Activated CD8-positive, alpha-beta memory T cell treated with anti-CD3 and anti-CD28 coated beads for 1 hour (primary cell): ENCODE measurements around the gene SIK3.

Source experiments
- DNase-seq, 2 donors: peaks; one replicate each; pipeline ENCODE4 v3.0.0-alpha.2; 2020; ENCODE audit warnings: low read depth in 1 of 2; ENCODE audit errors: extremely low read depth in 1 of 2

Gene SIK3

GRCh38 chr11:116973270-116973669, 125.0 kb downstream of the SIK3 start:
- DNase-seq = no peak

DNA sequence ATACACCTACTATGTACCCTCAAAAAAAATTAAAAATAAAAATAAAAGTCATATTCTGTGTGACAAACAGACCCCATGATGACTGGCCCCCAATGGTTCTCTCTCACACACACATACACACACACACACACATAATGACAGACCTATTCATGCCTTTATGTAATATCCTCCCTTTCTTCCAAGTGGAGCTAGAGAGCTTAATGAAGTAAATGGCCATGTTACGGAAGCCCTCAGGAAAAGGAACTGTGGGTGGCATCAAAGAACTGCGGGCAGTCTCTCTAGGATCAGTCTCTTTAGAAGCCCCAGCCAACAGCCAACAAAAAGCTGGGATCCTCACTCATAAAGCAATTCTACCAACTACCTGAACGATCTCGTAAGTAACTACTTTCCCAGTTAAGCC, 125.5 kb downstream of the SIK3 start:
- DNase-seq = no peak

GRCh38 chr11:116970485-116971292, 127.5 kb downstream of the SIK3 start:
- no peak for DNase-seq

DNA sequence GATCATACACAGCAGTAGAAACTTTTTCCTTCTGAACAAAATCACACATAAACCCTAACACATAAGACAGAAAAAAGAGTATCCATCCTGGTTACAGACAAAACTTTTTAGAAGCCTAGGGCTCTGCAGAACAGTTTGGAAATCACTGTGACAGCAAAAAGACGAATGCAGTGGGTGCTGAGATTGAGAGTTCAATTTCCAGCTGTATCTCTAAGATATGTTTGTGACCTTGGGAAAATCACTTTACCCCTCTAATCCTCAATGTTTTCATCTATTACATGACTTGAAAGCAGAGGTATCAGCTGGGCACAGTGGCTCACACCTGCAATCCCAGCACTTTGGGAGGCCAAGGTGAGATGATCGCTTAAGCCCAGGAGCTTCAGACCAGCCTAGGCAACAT, 128.5 kb downstream of the SIK3 start:
- no peak for DNase-seq

GRCh38 chr11:116964269-116964668, 134.0 kb downstream of the SIK3 start:
- DNase-seq = no peak

- DNase-seq = no peak
Observed at GRCh38 chr11:116963813-116964212, 134.4 kb downstream of the SIK3 start.

GRCh38 chr11:116962108-116962507, 136.1 kb downstream of the SIK3 start:
- DNase-seq = no peak

GRCh38 chr11:116960930-116961329, 137.3 kb downstream of the SIK3 start:
- no peak for DNase-seq

- no peak for DNase-seq
Observed at GRCh38 chr11:116958246-116958645, 140.0 kb downstream of the SIK3 start.

- DNase-seq = no peak
Observed at GRCh38 chr11:116955949-116956348, 142.3 kb downstream of the SIK3 start.

- DNase-seq = no peak
Observed at GRCh38 chr11:116955548-116955947, 142.7 kb downstream of the SIK3 start.

GRCh38 chr11:116953530-116954285, 144.5 kb downstream of the SIK3 start:
- DNase-seq = no peak

DNA sequence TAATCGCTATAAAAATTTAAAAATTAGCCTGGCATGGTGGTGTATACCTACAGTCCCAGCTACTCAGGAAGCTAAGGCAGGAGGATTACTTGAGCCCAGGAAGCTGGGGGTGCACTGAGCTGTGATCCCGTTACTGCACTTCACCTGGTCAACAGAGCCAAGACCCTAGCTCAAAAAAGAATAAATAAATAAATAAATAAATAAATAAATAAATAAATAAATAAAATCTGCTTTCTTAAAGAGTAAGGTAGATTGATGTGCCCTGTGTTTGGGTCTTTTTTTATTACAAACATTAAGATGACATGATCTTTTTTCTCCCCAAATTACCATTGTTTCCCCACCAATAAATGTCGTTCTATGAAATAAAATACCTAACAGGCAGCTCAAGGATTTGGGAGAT, 146.5 kb downstream of the SIK3 start:
- no peak for DNase-seq

DNA sequence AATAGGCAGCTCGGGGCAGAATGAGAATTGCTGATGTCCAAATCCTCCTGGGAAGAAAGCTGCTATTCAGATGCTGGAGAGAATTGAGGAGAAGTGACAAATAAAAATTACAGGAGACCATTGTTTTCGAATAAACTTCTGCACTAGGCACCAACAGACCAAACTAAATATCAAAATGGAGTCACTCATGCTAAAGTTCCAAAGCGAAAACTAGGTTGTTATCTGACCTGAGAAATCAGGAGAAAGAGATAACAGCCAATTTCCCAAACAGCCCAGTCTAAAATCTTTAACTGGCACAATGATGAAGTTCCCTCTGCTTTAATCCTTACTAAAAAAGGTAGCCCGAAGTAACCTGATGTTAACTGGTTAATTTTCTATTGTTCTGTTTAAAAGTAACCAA, 148.0 kb downstream of the SIK3 start:
- no peak for DNase-seq

DNA sequence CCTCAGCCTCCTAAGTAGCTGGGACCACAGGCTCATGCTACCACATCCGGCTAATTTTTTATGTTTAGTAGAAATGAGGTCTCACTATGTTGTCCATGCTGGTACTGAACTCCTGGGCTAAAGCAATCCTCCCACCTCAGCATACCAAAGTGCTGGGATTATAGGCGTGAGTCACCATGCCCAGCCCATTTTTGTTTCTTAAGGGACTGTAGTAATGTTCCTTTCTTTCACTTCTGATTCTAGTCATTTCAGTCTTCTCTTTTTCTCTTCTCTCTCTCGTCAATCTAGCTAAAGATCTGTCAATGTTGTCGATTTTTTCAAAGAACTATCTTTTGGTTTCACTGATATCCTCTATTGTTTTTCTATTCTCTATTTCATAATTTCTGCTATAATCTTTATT, 149.8 kb downstream of the SIK3 start:
- no peak for DNase-seq

DNA sequence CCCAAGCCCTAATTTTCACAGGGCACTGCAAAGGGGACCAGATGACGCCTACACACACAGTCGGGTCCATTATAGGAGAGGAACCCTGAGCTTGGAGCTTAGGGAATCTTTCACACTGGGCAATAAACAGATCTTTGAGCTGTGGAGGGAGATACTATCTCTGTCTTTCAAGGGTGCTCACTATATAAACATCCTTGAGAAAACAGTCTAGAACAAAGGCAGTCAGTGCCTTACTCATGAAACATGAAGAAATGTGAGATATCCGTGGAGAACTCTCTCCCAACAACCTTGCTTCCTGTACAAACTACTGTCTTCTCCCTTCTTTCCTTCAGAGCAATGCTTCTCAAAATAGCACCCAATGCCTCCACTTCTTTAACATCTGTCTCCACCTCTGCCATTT, 151.8 kb downstream of the SIK3 start:
- no peak for DNase-seq

DNA sequence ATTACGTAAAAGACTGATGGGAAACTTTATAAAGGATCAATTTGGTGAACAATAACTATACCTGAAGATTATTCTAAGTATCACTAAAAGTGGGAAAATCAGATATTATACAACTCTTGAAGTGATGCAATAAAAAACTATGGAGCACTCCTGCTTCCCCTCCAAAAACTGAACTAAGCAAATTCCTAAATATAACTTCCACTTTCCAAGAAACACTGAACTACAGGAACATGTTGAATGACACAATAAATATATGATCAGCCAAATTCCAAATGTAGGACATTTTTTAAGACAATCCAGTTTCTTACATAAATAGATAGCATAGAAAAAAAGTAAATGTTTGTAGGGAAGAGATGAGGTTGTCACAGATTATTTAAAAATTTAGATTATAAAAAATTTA, 158.7 kb downstream of the SIK3 start:
- DNase-seq = no peak

GRCh38 chr11:116938471-116939070, 159.7 kb downstream of the SIK3 start:
- no peak for DNase-seq

DNA sequence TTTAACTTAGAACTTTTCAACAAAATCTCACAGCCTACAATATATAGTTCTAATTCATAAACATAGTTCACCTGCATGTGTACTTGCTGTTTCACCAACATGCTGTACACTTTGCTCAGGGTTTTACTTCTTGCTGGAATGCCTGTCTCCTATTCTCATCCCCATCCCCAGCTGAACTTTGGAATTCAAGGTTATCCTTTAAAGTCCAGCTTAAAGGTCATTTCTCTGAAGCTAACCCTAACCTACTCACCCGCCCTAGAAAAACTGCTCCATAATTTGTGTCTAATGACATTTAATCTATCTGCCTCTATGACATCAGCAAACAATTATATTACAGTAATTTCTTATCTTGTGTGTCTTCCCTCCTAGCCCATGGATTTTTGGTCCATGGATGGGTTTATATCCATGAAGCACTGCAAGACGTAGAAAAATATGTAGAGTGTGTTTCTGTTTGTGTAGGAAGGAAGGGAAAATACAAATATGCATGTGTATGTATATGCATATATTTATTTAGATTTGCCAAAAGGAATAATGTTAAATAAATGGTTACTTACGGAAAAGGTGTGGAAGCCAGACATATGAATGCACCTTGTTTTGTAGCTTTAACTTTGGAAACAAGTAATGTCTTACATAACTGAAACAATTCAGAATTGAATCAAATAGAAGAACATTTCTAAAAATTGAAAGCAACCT, 161.3 kb downstream of the SIK3 start:
- no peak for DNase-seq

DNA sequence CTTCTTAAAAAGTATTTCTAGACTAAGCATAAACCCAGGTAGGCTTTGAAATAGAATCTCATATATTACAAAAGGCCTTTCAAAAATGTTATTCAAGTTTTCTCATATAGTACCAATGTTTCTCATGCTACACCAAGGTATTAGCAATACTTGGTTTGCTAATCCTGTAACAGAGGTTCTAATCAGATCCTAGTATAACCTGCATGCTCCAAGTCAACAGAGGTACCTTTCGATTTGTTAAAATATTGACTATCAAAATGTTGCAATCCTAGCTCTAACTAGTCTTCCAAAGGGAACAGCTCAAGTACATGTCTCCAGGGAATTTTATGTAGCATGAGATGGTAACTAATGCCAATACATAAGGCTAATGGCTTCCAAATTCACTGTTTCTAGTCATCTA, 162.7 kb downstream of the SIK3 start:
- DNase-seq = no peak

DNA sequence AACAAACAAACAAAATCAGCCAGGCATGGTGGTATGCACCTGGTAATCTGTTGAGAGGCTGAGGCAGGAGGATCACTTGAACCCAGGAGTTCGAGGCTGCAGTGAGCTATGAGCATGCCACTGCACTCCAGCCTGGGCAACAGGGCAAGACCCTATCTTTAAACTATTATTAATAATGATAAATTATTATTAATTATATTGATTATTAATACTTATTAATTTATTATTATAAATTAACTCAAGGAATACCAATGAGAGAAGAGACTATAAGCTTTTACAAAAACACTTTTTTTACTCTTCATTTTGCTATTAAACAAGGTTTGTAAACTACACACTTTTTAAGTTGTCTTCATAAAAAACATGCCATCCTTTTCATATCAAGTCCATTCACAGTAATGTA, 163.1 kb downstream of the SIK3 start:
- no peak for DNase-seq
